Astrocyte of the cerebellum (primary cell): Measurements from ENCODE around the gene SF3A2.
"Not testable (repeated sequence)": the region's sequence is repeated elsewhere in the genome, so short reads cannot be mapped to it uniquely, and the experiment has no call there.

Experiments used
- DNase-seq: peaks from one replicate; pipeline ENCODE4 v3.0.0-alpha.2; 2011; ENCODE audit warnings: low read depth
- H3K4me3 ChIP-seq: 2 replicates; pipeline ENCODE4 v1.5.1; 2011; ENCODE audit warnings: mild to moderate bottlenecking, low read depth, low read length, moderate library complexity
- in situ Hi-C: cut with HindIII; loops from 2 replicates; pipeline ENCODE4 v1.10.0; 2017; ENCODE audit warnings: low sequenced_read_pairs
- TF ChIP-seq, protein P1 (sequence below): IDR thresholded peaks from 2 replicates; pipeline ENCODE4 v1.5.1; 2012; ENCODE audit warnings: low read length, low read depth, moderate library complexity, mild to moderate bottlenecking; ENCODE audit errors: missing control alignments

The SF3A2 gene

DNA sequence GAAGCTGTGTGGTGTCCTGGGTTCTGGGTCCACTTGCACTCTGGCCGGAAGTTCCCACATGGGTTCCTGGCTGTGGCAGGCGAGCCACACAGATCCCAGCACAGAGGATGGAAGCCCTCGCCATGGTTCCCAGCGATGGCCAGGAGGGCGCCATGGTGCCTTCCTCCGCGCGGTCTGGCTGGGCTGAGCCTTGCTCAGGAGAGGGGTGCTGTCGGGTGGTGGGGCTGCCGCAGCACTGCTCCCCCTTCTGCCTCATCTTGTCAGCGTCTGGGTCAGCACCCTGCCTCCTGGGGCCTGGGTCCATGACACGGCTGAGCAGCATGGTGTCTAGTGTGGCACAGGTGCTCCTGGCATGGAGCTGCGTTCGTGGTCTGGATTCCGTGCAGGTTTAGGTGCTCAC lies 39.4 kb upstream of the SF3A2 start:
- H3K4me3 ChIP-seq: no peak overlapping the region
- TF ChIP-seq, protein P1, sequence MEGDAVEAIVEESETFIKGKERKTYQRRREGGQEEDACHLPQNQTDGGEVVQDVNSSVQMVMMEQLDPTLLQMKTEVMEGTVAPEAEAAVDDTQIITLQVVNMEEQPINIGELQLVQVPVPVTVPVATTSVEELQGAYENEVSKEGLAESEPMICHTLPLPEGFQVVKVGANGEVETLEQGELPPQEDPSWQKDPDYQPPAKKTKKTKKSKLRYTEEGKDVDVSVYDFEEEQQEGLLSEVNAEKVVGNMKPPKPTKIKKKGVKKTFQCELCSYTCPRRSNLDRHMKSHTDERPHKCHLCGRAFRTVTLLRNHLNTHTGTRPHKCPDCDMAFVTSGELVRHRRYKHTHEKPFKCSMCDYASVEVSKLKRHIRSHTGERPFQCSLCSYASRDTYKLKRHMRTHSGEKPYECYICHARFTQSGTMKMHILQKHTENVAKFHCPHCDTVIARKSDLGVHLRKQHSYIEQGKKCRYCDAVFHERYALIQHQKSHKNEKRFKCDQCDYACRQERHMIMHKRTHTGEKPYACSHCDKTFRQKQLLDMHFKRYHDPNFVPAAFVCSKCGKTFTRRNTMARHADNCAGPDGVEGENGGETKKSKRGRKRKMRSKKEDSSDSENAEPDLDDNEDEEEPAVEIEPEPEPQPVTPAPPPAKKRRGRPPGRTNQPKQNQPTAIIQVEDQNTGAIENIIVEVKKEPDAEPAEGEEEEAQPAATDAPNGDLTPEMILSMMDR: no peak
- in situ Hi-C loops: no loop called here
- no peak for DNase-seq

DNA sequence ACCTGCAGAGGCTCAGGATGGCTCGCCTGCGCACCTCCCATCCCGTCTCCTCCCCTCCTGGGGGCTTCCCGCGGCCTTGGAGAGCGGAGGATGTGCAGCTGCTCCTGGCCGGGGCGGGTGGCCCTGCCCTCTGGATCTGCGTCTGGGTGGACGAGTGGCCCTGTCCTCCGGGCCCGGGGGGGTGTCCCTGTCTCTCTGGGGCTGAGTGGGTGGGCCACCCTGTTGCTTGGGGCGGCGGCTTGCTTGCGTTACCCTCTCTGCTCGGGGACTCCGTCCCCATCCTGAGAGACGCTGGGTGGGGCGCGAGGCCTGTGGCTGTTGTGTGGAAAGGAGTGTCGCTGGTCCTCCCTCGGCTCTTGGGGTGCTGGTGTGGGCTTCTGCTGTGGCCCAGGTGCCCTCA lies 38.3 kb upstream of the SF3A2 start:
- H3K4me3 ChIP-seq: no peak overlapping the region
- no peak for DNase-seq
- in situ Hi-C loops: no loop called here
- TF ChIP-seq, protein P1: no peak

- no peak overlapping the region for H3K4me3 ChIP-seq
- DNase-seq: no peak
- in situ Hi-C loops: no loop called here
- TF ChIP-seq, protein P1: peak; percentile 49
Observed at GRCh38 chr19:2199215-2199614, 37.4 kb upstream of the SF3A2 start.

GRCh38 chr19:2199861-2200623 lies 36.6 kb upstream of the SF3A2 start:
- TF ChIP-seq, protein P1: no peak
- DNase-seq: no peak
- in situ Hi-C loops: no loop called here
- no peak overlapping the region for H3K4me3 ChIP-seq

GRCh38 chr19:2200624-2201294 lies 35.9 kb upstream of the SF3A2 start:
- DNase-seq, H3K4me3 ChIP-seq, in situ Hi-C loops: not testable (repeated sequence)

DNA sequence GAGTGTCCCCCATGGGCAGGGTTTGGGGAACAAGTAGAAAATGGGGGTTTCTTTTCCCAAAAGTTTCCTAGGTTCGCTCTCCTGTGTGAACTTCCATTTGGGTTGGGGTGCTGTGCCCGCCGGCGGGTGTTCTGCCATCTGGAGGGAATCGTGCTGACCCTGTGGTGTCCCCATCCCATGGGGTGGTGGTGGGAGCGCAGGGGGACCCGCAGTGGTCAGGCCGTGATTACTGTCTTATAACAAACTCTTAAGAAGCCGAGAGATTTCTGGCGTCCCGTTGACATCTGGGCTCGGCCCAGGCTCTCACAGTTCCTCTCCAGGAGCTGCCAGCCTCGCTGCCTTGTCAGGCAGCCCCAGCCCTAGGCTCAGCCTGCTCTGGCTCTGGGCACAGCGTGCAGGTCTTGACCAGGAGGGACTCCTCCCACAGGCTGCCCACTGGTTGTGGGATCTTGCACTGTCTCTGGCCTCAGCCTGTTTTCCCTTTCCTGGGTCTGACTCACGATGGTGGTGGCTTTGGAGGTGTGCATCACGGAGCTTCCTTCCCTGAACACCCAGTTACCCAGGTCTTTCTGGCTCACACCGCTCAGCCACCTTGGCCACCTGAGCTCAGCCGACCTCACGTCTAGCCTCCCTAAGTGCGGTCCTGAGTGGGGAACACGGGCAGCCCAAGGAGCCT lies 35.0 kb upstream of the SF3A2 start:
- no peak for DNase-seq
- in situ Hi-C loops: no loop called here
- H3K4me3 ChIP-seq: no peak overlapping the region
- TF ChIP-seq, protein P1: no peak

- TF ChIP-seq, protein P1: no peak
- no peak for DNase-seq
- H3K4me3 ChIP-seq: no peak overlapping the region
- in situ Hi-C loops: no loop called here
Observed at GRCh38 chr19:2202366-2202765, 34.3 kb upstream of the SF3A2 start.
